ENCODE results near the gene XCL1. TPM values are rescaled to one million over a fixed set of nuclear protein-coding genes. Genes with fewer than 3 reads are reported as not detected.

Gene XCL1
- total RNA-seq, 1 donor from 2014 or later, result 0.27 TPM

DNA sequence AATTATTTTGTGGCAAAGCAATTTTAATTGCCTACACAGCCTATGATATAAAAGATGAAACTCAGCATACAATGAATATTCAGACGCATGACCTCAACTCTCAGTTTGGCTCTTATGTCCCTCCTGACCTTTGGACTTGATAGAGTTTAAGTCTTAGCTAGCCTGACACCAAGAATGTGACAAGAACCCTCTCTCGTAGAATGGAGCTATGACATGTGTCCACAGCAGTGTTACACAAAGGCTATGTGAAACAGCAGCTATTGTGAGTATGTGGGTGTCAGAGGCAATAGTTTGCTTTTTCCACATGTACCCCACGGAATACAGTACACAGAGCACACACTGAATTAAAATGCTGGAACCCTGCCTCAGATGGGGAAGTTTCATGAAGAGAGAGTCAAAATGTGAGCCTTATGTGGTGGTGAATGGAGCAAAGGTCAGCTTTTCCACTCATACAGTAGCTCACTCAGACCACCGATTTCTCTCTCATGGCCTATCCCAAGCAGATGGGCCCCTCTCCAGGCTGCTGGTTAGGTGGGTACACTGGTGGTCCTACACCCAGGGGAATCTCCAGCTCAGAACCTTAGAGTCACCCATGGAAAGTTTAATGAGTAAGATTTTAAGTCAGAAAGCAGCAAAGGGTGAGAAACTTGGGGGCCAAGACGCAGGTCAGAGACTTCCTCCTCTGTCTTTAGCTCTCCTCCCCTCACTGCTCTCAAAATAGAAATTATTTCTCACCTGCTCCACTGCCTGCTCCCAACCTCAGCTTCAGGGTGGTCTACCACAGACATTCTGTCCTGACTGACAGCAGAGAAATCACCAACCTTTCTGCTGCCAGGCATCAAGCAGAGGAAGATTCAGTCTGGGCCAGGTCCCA, 22.5 kb upstream of the XCL1 start:
- no peak for DNase-seq
- H3K4me1 ChIP-seq, result no peaks in the 10 kb centered on the region
- H3K36me3 ChIP-seq, result no peaks in the 10 kb centered on the region
- no peak overlapping the region for H3K27ac ChIP-seq (replicated peaks)
- TF ChIP-seq, protein P1, sequence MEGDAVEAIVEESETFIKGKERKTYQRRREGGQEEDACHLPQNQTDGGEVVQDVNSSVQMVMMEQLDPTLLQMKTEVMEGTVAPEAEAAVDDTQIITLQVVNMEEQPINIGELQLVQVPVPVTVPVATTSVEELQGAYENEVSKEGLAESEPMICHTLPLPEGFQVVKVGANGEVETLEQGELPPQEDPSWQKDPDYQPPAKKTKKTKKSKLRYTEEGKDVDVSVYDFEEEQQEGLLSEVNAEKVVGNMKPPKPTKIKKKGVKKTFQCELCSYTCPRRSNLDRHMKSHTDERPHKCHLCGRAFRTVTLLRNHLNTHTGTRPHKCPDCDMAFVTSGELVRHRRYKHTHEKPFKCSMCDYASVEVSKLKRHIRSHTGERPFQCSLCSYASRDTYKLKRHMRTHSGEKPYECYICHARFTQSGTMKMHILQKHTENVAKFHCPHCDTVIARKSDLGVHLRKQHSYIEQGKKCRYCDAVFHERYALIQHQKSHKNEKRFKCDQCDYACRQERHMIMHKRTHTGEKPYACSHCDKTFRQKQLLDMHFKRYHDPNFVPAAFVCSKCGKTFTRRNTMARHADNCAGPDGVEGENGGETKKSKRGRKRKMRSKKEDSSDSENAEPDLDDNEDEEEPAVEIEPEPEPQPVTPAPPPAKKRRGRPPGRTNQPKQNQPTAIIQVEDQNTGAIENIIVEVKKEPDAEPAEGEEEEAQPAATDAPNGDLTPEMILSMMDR (IDR thresholded peaks at IDR 0.05; ENCODE audit: borderline replicate concordance), result no peak
- no peaks in the 10 kb centered on the region for H3K27me3 ChIP-seq (ENCODE audit: low read depth)
- no peak overlapping the region for H3K4me3 ChIP-seq
- intact Hi-C loops (cut with micrococcal nuclease), result loop anchor here (2.0 kb wide), 1 partner anchor 49 kb away; no protein-coding TSS in a partner anchor
- peaks cover 3% of the 10 kb centered on the region for H3K9me3 ChIP-seq (replicated peaks)

DNA sequence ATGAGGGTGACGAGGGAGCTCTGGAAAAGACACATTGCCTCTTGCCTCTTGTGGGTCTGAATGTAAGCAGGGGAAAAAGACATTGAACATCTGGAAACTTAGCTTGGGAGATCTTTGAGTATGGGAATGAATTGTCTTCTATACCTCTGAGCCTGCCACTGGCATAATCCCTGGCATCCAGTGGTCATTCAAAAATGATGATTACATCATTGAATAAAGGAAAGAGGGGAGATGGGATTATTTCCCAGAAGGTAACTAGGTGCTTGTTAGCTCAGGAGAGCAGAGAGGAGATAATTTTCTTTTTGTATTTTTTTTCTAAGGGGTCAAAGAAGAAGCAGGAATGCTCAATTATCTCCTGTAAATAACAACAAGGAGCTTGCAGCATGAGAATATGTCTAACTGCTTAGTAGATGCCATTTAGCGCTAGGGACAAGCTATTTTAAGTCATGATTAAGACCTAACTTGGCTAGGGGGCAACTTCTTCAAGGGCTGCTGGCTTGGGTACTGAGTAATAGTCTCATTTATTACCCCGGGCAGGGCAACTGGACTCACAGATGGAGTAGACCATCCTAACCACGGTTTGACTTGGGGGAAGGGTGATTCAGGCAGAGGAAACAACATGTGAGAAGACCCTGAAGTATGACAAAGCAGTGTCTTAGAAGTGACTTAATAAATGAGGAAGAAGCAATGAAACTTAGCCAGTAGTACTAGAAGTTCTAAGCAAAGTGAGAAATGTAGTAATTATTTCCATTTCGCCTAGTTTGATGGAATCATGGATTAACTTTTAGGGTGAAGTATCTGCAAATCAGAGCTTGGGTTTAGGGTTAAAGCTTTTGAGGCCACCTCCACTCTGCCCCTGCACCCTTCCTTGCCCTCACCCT, 21.6 kb upstream of the XCL1 start:
- intact Hi-C loops (cut with micrococcal nuclease), result loop anchor here (2.0 kb wide), 1 partner anchor 50 kb away; no protein-coding TSS in a partner anchor

DNA sequence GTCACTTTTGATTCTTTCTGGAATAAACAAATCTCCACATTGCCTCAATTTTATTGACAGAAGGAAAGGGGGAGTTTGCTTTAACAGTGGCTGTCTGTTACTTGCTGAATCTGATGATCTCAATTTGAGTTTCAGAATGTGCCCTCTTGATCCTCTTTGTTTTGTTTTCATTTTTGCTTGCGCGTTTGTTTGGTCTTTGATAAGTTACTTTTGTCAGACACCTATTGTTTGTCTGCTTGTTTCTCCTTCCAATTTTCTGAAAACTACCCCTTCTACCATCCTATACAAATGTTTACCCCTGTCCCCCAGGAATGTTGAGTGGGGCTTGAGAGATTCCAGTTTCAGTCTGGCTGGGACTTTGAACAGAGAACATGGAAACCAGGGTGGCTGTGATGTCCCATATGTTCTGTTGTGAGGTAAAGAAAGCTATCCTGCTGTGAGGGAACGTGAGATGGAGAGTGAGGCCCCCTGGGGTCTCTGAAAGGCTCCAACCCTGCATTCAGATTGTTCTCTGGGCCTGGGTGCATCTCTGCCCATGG, 20.8 kb upstream of the XCL1 start:
- no peak overlapping the region for H3K4me3 ChIP-seq
- no peaks in the 10 kb centered on the region for H3K27me3 ChIP-seq (ENCODE audit: low read depth)
- no peaks in the 10 kb centered on the region for H3K4me1 ChIP-seq
- DNase-seq, result no peak
- H3K27ac ChIP-seq (replicated peaks), result no peak overlapping the region
- intact Hi-C loops (cut with micrococcal nuclease), result loop anchor here (2.0 kb wide), 1 partner anchor 51 kb away; no protein-coding TSS in a partner anchor
- TF ChIP-seq, protein P1 (IDR thresholded peaks at IDR 0.05; ENCODE audit: borderline replicate concordance), result no peak
- no peaks in the 10 kb centered on the region for H3K36me3 ChIP-seq
- no peaks in the 10 kb centered on the region for H3K9me3 ChIP-seq (replicated peaks)

More for the DNA sequence above, 21.6 kb upstream of the XCL1 start:
- Histone ChIP-seq H3K27ac (replicated peaks) (no peak overlapping the region), H3K9me3 (replicated peaks) (no peaks in the 10 kb centered on the region), H3K4me3 (no peak overlapping the region), H3K27me3 (ENCODE audit: low read depth) (no peaks in the 10 kb centered on the region), H3K4me1 (no peaks in the 10 kb centered on the region), H3K36me3 (no peaks in the 10 kb centered on the region)
- TF ChIP-seq, protein P1 (IDR thresholded peaks at IDR 0.05; ENCODE audit: borderline replicate concordance), result no peak
- DNase-seq, result no peak

DNA sequence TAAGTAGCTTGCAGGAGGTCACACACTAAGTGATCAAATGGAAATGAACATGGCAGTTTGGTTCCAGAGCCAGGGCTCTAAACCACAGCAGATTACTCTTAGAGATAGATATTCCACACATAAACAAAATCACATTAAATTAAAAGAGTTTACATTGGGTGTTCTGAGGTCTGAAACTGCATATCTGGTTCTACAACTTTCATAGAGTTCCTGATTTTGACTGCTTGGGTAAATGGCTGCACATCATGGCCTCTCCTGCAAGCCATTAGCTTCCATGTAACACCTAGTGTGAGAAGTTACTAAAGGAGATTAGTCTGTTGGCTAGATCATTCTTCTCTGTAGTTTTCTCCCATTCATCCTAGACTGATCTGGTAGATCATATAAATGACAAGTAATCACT, 19.8 kb upstream of the XCL1 start:
- Histone ChIP-seq H3K9me3 (replicated peaks) (no peaks in the 10 kb centered on the region), H3K27ac (replicated peaks) (no peak overlapping the region), H3K4me3 (no peak overlapping the region), H3K27me3 (ENCODE audit: low read depth) (no peaks in the 10 kb centered on the region), H3K36me3 (no peaks in the 10 kb centered on the region), H3K4me1 (no peaks in the 10 kb centered on the region)
- intact Hi-C loops (cut with micrococcal nuclease), result no loop called here
- DNase-seq, result no peak
- TF ChIP-seq, protein P1 (IDR thresholded peaks at IDR 0.05; ENCODE audit: borderline replicate concordance), result no peak

DNA sequence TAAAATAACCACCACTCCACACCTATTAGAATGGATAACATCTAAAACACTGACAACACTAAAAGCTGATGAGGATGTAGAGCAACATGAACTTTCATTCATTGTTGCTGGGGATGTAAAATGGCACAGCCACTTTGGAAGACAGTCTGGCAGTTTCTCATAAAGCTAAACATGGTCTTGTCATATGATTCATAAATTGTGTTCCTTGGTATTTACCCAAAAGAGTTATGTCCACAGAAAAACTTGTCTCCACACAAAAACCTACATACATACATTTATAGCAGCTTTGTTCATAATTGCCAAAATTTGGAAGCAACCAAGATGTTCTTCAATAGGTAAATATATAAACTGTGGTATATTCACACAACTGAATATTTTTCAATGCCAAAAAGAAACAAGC, 16.0 kb upstream of the XCL1 start:
- no peak for DNase-seq
- intact Hi-C loops (cut with micrococcal nuclease), result no loop called here

More for the DNA sequence above, 16.0 kb upstream of the XCL1 start:
- Histone ChIP-seq H3K27me3 (ENCODE audit: low read depth) (no peaks in the 10 kb centered on the region), H3K27ac (replicated peaks) (no peak overlapping the region), H3K4me3 (no peak overlapping the region), H3K4me1 (no peaks in the 10 kb centered on the region), H3K9me3 (replicated peaks) (no peaks in the 10 kb centered on the region), H3K36me3 (no peaks in the 10 kb centered on the region)
- TF ChIP-seq, protein P1 (IDR thresholded peaks at IDR 0.05; ENCODE audit: borderline replicate concordance), result no peak

Data from left ventricle myocardium inferior (tissue), 1 donor.